IMR-90 (cell line): ENCODE results near the gene ZNF248. TPM values are rescaled to one million over a fixed set of nuclear protein-coding genes. Genes with fewer than 3 reads are reported as not detected.

ENCODE experiments used
- ATAC-seq: fragments of 200-7000 bp; cut with Tn5 transposase; 2 replicates; pipeline ENCODE4 v1.9.1; 2020; ENCODE audit warnings: low read depth, mild to moderate bottlenecking, moderate library complexity
- BruUV-seq: library from RNA; stranded (reverse); fragments of 400-500 nt; replicated peaks from 2 replicates; lab custom pipeline; 2021; lab: Mats Ljungman, UMichigan
- CTCF ChIA-PET: fragments of 300-600 bp; formaldehyde crosslinking; extraction: SDS; loops from one replicate; lab custom pipeline; 2021; ENCODE audit warnings: antibody characterized with exemption; lab: Yijun Ruan, JAX
- POLR2A ChIA-PET: fragments of 300-600 bp; sonication (Branson Sonifier 250); formaldehyde crosslinking; loops from one replicate; lab custom pipeline; 2022; ENCODE audit warnings: antibody characterized with exemption; ENCODE audit not compliant: unreplicated experiment; lab: Charles Lee
- DNase-seq: peaks from one replicate; pipeline ENCODE4 v3.0.0; 2013
- H2AFZ ChIP-seq: replicated peaks from 2 replicates; pipeline ENCODE3; 2013; ENCODE audit warnings: low read length, mild to moderate bottlenecking; ENCODE audit not compliant: poor library complexity
- H2AK5ac ChIP-seq: 2 replicates; pipeline ENCODE4 v1.6.1; 2013; ENCODE audit warnings: low read depth, low read length, inconsistent platforms
- H2AK9ac ChIP-seq: replicated peaks from 2 replicates; pipeline ENCODE3; 2013; ENCODE audit warnings: mild to moderate bottlenecking, low read depth, low read length, moderate library complexity; ENCODE audit not compliant: poor library complexity
- H2BK120ac ChIP-seq: 2 replicates; pipeline ENCODE4 v1.6.1; 2013; ENCODE audit warnings: low read depth, low read length, inconsistent platforms
- H2BK15ac ChIP-seq: 3 replicates; pipeline ENCODE4 v1.6.1; 2013; ENCODE audit warnings: low read depth, low read length, inconsistent platforms
- H2BK20ac ChIP-seq: 2 replicates; pipeline ENCODE4 v1.6.1; 2013; ENCODE audit warnings: low read depth, mild to moderate bottlenecking, inconsistent platforms, low read length, moderate library complexity
- H2BK5ac ChIP-seq: 2 replicates; pipeline ENCODE4 v1.6.1; 2013; ENCODE audit warnings: mild to moderate bottlenecking, low read depth, low read length, inconsistent platforms; ENCODE audit not compliant: poor library complexity, severe bottlenecking
- H3K14ac ChIP-seq: replicated peaks from 2 replicates; pipeline ENCODE4 v1.6.1; 2013; ENCODE audit warnings: low read depth, low read length, inconsistent platforms
- H3K18ac ChIP-seq: 2 replicates; pipeline ENCODE4 v1.6.1; 2013; ENCODE audit warnings: low read depth, low read length, control low read depth
- H3K23ac ChIP-seq: 2 replicates; pipeline ENCODE4 v1.6.1; 2013; ENCODE audit warnings: low read depth, low read length, inconsistent platforms
- H3K27ac ChIP-seq: 2 replicates; pipeline ENCODE4 v1.5.1; 2013; ENCODE audit warnings: mild to moderate bottlenecking, control low read depth, low read length; ENCODE audit not compliant: insufficient read depth
- H3K27me3 ChIP-seq: 2 replicates; pipeline ENCODE4 v1.6.1; 2013; ENCODE audit warnings: low read length; ENCODE audit not compliant: control insufficient read depth, insufficient read depth
- H3K36me3 ChIP-seq: 2 replicates; pipeline ENCODE4 v1.6.1; 2013; ENCODE audit warnings: low read length, mixed read lengths; ENCODE audit not compliant: control insufficient read depth, insufficient read depth
- H3K4ac ChIP-seq: 2 replicates; pipeline ENCODE4 v1.6.1; 2013; ENCODE audit warnings: low read depth, low read length, inconsistent platforms
- H3K4me1 ChIP-seq: 2 replicates; pipeline ENCODE4 v1.6.1; 2013; ENCODE audit warnings: low read length, mixed read lengths; ENCODE audit not compliant: control insufficient read depth, insufficient read depth
- H3K4me2 ChIP-seq: 2 replicates; pipeline ENCODE4 v1.6.1; 2013; ENCODE audit warnings: low read depth, mild to moderate bottlenecking, control low read depth, low read length, moderate library complexity
- H3K4me3 ChIP-seq: 2 replicates; pipeline ENCODE4 v1.5.1; 2013; ENCODE audit warnings: low read depth, mild to moderate bottlenecking, control low read depth, low read length, moderate library complexity; ENCODE audit not compliant: insufficient read depth
- H3K56ac ChIP-seq: 2 replicates; pipeline ENCODE4 v1.6.1; 2013; ENCODE audit warnings: low read length, inconsistent platforms; ENCODE audit not compliant: insufficient read depth; ENCODE audit errors: extremely low read depth
- H3K79me1 ChIP-seq, 2 experiments: 2 replicates each; pipeline ENCODE4 v1.6.1; 2013; ENCODE audit warnings: low read length in 2 of 2, inconsistent platforms in 1 of 2, low read depth in 1 of 2
- H3K9ac ChIP-seq: 2 replicates; pipeline ENCODE4 v1.6.1; 2013; ENCODE audit warnings: low read depth, low read length, control low read depth
- H3K9me1 ChIP-seq: 2 replicates; pipeline ENCODE4 v1.6.1; 2013; ENCODE audit warnings: low read length, inconsistent platforms; ENCODE audit not compliant: insufficient read depth
- H3K9me3 ChIP-seq: 2 replicates; pipeline ENCODE4 v1.6.1; 2013; ENCODE audit warnings: low read length; ENCODE audit not compliant: control insufficient read depth, insufficient read depth
- H4K20me1 ChIP-seq: 2 replicates; pipeline ENCODE4 v1.6.1; 2013; ENCODE audit warnings: low read length, inconsistent platforms; ENCODE audit not compliant: insufficient read depth
- H4K5ac ChIP-seq: 2 replicates; pipeline ENCODE4 v1.6.1; 2013; ENCODE audit warnings: mild to moderate bottlenecking, low read depth, low read length, control low read depth
- H4K8ac ChIP-seq, 2 experiments: 2 replicates each; pipeline ENCODE4 v1.6.1; 2013; ENCODE audit warnings: low read depth in 2 of 2, low read length in 2 of 2, control low read depth in 1 of 2, inconsistent platforms in 1 of 2
- H4K91ac ChIP-seq: 2 replicates; pipeline ENCODE4 v1.6.1; 2013; ENCODE audit warnings: low read depth, low read length, inconsistent platforms; ENCODE audit not compliant: insufficient read depth
- MAZ ChIP-seq: IDR thresholded peaks from 2 replicates; pipeline ENCODE4 v1.6.1; 2012; ENCODE audit warnings: low read depth, mild to moderate bottlenecking, low read length, improper control_type of control experiment, moderate library complexity, borderline replicate concordance
- WGBS, 2 experiments: methylation state at CpG; one replicate each; pipeline versions ENCODE4 v1.1.5 to v1.1.7; 2013; ENCODE audit warnings: missing lambda C conversion rate in 2 of 2; ENCODE audit not compliant: insufficient read length in 1 of 2; ENCODE audit errors: extremely low coverage in 2 of 2; 5-methylcytosine and 5-hydroxymethylcytosine counted together
- dilution Hi-C: fragments of 300-500 bp; cut with HindIII; formaldehyde crosslinking; loops from one replicate; pipeline ENCODE4 v1.14.3; 2018; ENCODE audit warnings: low sequenced_read_pairs; ENCODE audit not compliant: unreplicated experiment
- in situ Hi-C: fragments of 300-500 bp; cut with MboI; formaldehyde crosslinking; loops from 3 replicates; pipeline ENCODE4 v1.14.3; 2019; ENCODE audit warnings: low sequenced_read_pairs, inconsistent platforms, mixed read lengths
- intact Hi-C: fragments of 100-400 bp; cut with micrococcal nuclease; formaldehyde crosslinking; loops from 2 replicates; pipeline ENCODE4 v1.10.0; 2022
- polyA plus RNA-seq, 3 experiments: library from polyadenylated mRNA; depleted of rRNA; stranded (reverse); fragments of >200 nt; gene quantifications; 2 replicates each; pipeline ENCODE4 v1.2.3, GENCODE V29; 2012; ENCODE audit warnings: low replicate concordance in 1 of 3
- total RNA-seq: library from RNA; depleted of rRNA; stranded (reverse); fragments of >200 nt; gene quantifications from 2 replicates; pipeline ENCODE4 v1.2.3, GENCODE V29; 2012

Gene ZNF248
- total and polyA plus RNA-seq, 2 of the 4 experiments (the other 2 are of a cell fraction), result 5.1 to 5.7 TPM

GRCh38 chr10:37855636-37856035 lies 1.8 kb downstream of the ZNF248 start:
- POLR2A ChIA-PET, result no interaction called here
- H3K4me3 ChIP-seq, result no peak overlapping the region; the same call in 1 of the 2 replicates
- no CpG with 5 or more reads among the region's 4 CpGs for WGBS, 2 experiments

More at GRCh38 chr10:37855636-37856035, 1.8 kb downstream of the ZNF248 start:
- no peak overlapping the region for H4K91ac ChIP-seq
- H4K8ac ChIP-seq, result no peak overlapping the region
- no peak for TF ChIP-seq MAZ
- H3K4ac ChIP-seq, result no peak overlapping the region
- dilution Hi-C loops (no loop called here), in situ Hi-C loops (no loop called here), intact Hi-C loops (loop anchor here (2.0 kb wide), 1 partner anchor 121 kb away; the partner anchor contains the start of gene ZNF25)
- H3K9me3 ChIP-seq, result no peaks in the 10 kb centered on the region
- H3K18ac ChIP-seq, result no peak overlapping the region
- no peak overlapping the region for H2BK15ac ChIP-seq
- no peak overlapping the region for H2AFZ ChIP-seq
- no peaks in the 10 kb centered on the region for H3K27me3 ChIP-seq
- no peaks in the 10 kb centered on the region for H4K20me1 ChIP-seq
- no TSS peak for BruUV-seq
- no peak overlapping the region for H2BK20ac ChIP-seq
- H3K27ac ChIP-seq, result no peak overlapping the region
- H2BK120ac ChIP-seq, result no peak overlapping the region
- peak overlapping the region; percentile 86 for H3K4me2 ChIP-seq
- H3K4me1 ChIP-seq, result peaks cover 2% of the 10 kb centered on the region; the same call in 1 of the 2 replicates
- H3K9me1 ChIP-seq, result no peaks in the 10 kb centered on the region
- CTCF ChIA-PET, result no interaction called here
- H3K36me3 ChIP-seq, result peaks cover 1% of the 10 kb centered on the region; the same call in 1 of the 2 replicates
- DNase-seq, result no peak
- no peak overlapping the region for H2AK9ac ChIP-seq
- H2AK5ac ChIP-seq, result no peak overlapping the region
- no peak overlapping the region; the same call in 1 of the 2 replicates for H3K56ac ChIP-seq
- no peak overlapping the region for H3K23ac ChIP-seq
- peaks cover 14 to 18% of the 10 kb centered on the region in 2 experiments for H3K79me1 ChIP-seq
- no peak overlapping the region for H2BK5ac ChIP-seq
- H3K9ac ChIP-seq, result no peak overlapping the region; the same call in 1 of the 2 replicates
- H4K5ac ChIP-seq, result peak overlapping the region; percentile 17; the same call in 1 of the 2 replicates
- no peak for ATAC-seq
- H3K14ac ChIP-seq, result no peak overlapping the region
